Neutrophil (primary cell): ENCODE results near the gene GFPT1.

ENCODE experiments used
- H3K27ac ChIP-seq: fragments of 200-600 bp; sonication (generic); 2 replicates; pipeline ENCODE4 v1.5.1; 2016; ENCODE audit warnings: mild to moderate bottlenecking, moderate library complexity
- H3K27me3 ChIP-seq: fragments of 200-600 bp; sonication (generic); 2 replicates; pipeline ENCODE4 v1.6.0; 2016; ENCODE audit warnings: mild to moderate bottlenecking
- H3K36me3 ChIP-seq: fragments of 200-600 bp; sonication (generic); 2 replicates; pipeline ENCODE4 v1.5.1; 2017
- H3K4me1 ChIP-seq, 2 experiments: fragments of 200-600 bp in 1 of 2; sonication (generic) in 1 of 2; 1 replicate in 1 of 2; 2 replicates in 1 of 2; pipeline versions ENCODE4 v1.5.1 to v1.6.1; 2013 to 2016; ENCODE audit warnings: low read depth in 1 of 2, low read length in 1 of 2, mild to moderate bottlenecking in 1 of 2, moderate library complexity in 1 of 2; ENCODE audit not compliant: control insufficient read depth in 1 of 2, insufficient read depth in 1 of 2
- H3K4me3 ChIP-seq, 2 experiments: fragments of 200-600 bp in 1 of 2; sonication (generic) in 1 of 2; 1 replicate in 1 of 2; 2 replicates in 1 of 2; pipeline ENCODE4 v1.5.1; 2013 to 2016; ENCODE audit warnings: low read depth in 1 of 2, low read length in 1 of 2, mild to moderate bottlenecking in 1 of 2, moderate library complexity in 1 of 2
- H3K9me3 ChIP-seq: fragments of 200-600 bp; sonication (generic); 2 replicates; pipeline ENCODE4 v1.5.1; 2016
- CTCF ChIP-seq: fragments of 200-600 bp; sonication (generic); IDR thresholded peaks from 2 replicates; pipeline ENCODE4 v1.5.1; 2016; ENCODE audit warnings: antibody characterized with exemption

Gene GFPT1

GRCh38 chr2:69271831-69272257 is 115.2 kb downstream of the GFPT1 start:
- H3K27ac ChIP-seq, result no peak overlapping the region
- no peaks in the 10 kb centered on the region for H3K27me3 ChIP-seq
- H3K36me3 ChIP-seq, result no peaks in the 10 kb centered on the region
- no peak overlapping the region for H3K4me3 ChIP-seq
- H3K9me3 ChIP-seq, result no peaks in the 10 kb centered on the region
- no peak for TF ChIP-seq CTCF
- H3K4me1 ChIP-seq, result peaks cover 18 to 23% of the 10 kb centered on the region in 2 experiments
